Progenitor cell of endocrine pancreas (in vitro differentiated cells): Measurements from ENCODE around the gene RBM4. TPM values are rescaled to one million over a fixed set of nuclear protein-coding genes. Genes with fewer than 3 reads are reported as not detected.

ENCODE experiments used
- DNase-seq: peaks from one replicate; pipeline ENCODE4 v3.0.0; 2021; ENCODE audit warnings: low spot score; ENCODE audit not compliant: unreplicated experiment
- H3K27ac Mint-ChIP-seq: 2 replicates; pipeline ENCODE4 v1.8.0; 2021; ENCODE audit warnings: mild to moderate bottlenecking, moderate library complexity, mixed read lengths
- H3K27me3 Mint-ChIP-seq: 2 replicates; pipeline ENCODE4 v1.8.0; 2021; ENCODE audit warnings: mixed read lengths
- H3K36me3 Mint-ChIP-seq: 2 replicates; pipeline ENCODE4 v1.8.0; 2022; ENCODE audit warnings: mixed read lengths; ENCODE audit not compliant: insufficient read depth
- H3K4me1 Mint-ChIP-seq: 2 replicates; pipeline ENCODE4 v1.8.0; 2021; ENCODE audit warnings: low read depth, mixed read lengths
- H3K4me3 Mint-ChIP-seq: 2 replicates; pipeline ENCODE4 v1.8.0; 2021; ENCODE audit warnings: low read depth, mild to moderate bottlenecking, moderate library complexity, mixed read lengths
- H3K9me3 Mint-ChIP-seq: 2 replicates; pipeline ENCODE4 v1.8.0; 2021; ENCODE audit warnings: low read depth, mixed read lengths
- total RNA-seq: library from RNA; stranded (reverse); gene quantifications from 2 replicates; pipeline ENCODE4 v1.2.1, GENCODE V29; 2021
- TF ChIP-seq, protein P1 (sequence below): fragments of 200-600 bp; sonication (generic); IDR thresholded peaks from one replicate; pipeline ENCODE4 v1.5.0; 2021; ENCODE audit warnings: antibody characterized with exemption, mild to moderate bottlenecking; ENCODE audit not compliant: unreplicated experiment

RBM4 gene
- total RNA-seq, 1 donor from 2014 or later = 258 TPM

DNA sequence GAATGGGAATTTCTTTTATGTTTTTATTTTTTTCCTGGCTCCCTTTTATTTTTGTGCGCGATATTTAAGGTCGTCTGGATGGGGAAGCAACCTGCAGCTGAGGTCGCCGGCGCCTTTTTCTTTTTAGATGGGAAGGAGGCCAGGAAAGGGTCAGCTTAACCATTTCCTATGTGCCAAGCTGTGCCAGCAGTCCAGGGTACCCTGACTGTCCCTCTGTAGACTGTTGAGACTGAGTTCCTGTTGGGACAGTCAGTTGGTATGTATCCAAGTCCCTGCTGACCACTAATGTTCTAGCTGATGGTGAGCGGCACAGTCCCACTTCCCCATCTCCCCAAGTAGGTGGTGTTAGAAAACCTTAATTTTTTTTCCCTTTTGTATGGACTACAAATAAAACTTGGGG is 11.6 kb upstream of the RBM4 start:
- Mint-ChIP-seq H3K4me3 (no peak overlapping the region), H3K27ac (no peak overlapping the region), H3K4me1 (peaks cover 6% of the 10 kb centered on the region), H3K36me3 (peaks cover 24% of the 10 kb centered on the region), H3K27me3 (no peaks in the 10 kb centered on the region), H3K9me3 (no peaks in the 10 kb centered on the region)
- DNase-seq = no peak
- TF ChIP-seq, protein P1, sequence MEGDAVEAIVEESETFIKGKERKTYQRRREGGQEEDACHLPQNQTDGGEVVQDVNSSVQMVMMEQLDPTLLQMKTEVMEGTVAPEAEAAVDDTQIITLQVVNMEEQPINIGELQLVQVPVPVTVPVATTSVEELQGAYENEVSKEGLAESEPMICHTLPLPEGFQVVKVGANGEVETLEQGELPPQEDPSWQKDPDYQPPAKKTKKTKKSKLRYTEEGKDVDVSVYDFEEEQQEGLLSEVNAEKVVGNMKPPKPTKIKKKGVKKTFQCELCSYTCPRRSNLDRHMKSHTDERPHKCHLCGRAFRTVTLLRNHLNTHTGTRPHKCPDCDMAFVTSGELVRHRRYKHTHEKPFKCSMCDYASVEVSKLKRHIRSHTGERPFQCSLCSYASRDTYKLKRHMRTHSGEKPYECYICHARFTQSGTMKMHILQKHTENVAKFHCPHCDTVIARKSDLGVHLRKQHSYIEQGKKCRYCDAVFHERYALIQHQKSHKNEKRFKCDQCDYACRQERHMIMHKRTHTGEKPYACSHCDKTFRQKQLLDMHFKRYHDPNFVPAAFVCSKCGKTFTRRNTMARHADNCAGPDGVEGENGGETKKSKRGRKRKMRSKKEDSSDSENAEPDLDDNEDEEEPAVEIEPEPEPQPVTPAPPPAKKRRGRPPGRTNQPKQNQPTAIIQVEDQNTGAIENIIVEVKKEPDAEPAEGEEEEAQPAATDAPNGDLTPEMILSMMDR = no peak

DNA sequence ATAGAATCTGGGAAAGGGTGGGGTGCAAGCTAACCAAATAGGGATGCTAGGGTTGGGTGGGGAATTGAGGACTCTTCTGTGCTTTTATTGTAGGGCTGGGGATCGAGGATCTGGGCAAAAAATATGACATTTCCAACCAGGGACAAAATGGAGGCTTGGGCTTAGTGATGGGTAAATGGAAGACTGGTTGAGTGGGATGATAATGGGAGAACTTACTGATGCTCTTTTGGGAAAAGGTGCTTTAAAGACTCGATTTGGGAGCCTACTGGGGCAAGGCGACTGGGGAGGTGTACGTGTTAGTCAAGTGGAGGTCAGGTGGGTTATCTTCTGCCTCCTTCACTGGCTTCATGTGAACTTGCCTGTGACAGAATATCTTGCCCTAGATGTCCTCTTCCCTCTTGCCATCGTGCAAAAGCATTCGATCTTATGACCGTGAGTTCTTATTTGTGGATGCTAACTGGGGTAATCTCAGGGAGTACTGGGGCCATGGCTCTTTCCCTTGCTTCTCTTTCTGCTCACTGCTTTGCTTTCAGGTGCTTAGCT is 10.4 kb upstream of the RBM4 start:
- H3K27ac Mint-ChIP-seq = no peak overlapping the region
- H3K4me1 Mint-ChIP-seq = no peaks in the 10 kb centered on the region
- DNase-seq = no peak
- peaks cover 27% of the 10 kb centered on the region for H3K36me3 Mint-ChIP-seq
- H3K4me3 Mint-ChIP-seq = no peak overlapping the region
- TF ChIP-seq, protein P1 = no peak
- no peaks in the 10 kb centered on the region for H3K9me3 Mint-ChIP-seq
- H3K27me3 Mint-ChIP-seq = no peaks in the 10 kb centered on the region

DNA sequence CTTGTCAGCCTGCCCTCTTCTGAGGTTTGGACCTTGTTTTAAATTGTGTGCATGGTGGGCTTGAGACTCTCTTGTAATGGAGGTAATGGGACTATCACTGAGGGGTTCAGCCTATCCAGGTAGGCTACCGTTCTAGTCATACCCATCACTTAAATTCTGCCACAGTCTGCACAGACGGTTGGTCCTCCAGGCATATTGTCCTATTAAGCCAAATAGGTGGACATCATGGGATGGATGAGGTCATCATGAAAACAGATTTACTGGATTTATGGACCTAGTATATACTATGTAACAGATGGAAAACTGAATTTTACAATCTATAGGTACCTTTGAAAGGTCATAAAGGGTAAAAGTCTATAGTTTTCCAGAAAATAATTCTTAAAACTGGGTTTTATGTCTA is 9.1 kb upstream of the RBM4 start:
- H3K36me3 Mint-ChIP-seq = peaks cover 24% of the 10 kb centered on the region
- H3K4me3 Mint-ChIP-seq = no peak overlapping the region
- TF ChIP-seq, protein P1 = no peak
- no peaks in the 10 kb centered on the region for H3K4me1 Mint-ChIP-seq
- H3K27me3 Mint-ChIP-seq = no peaks in the 10 kb centered on the region
- no peaks in the 10 kb centered on the region for H3K9me3 Mint-ChIP-seq
- H3K27ac Mint-ChIP-seq = no peak overlapping the region
- DNase-seq = no peak

DNA sequence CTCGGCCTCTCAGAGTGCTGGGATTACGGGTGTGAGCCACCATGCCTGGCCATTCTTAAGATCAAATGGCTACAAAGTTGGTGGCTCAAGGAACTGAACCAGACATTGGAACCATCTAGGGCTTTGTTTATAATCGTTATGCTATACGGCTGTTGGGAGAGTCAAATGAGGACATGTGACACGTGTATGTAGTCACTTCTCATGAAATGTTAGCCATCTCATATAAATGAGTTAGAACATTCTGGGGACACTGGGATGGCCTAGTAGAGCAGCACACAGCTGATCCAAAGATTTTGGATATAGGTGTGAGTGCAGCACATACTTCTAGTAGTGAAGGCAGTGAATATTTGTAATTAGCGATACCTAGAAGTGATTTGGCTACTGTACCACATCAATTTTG is 6.6 kb upstream of the RBM4 start:
- Mint-ChIP-seq H3K36me3 (peaks cover 23% of the 10 kb centered on the region), H3K27ac (no peak overlapping the region), H3K9me3 (no peaks in the 10 kb centered on the region), H3K4me3 (no peak overlapping the region), H3K4me1 (no peaks in the 10 kb centered on the region), H3K27me3 (no peaks in the 10 kb centered on the region)
- TF ChIP-seq, protein P1 = no peak
- DNase-seq = no peak

DNA sequence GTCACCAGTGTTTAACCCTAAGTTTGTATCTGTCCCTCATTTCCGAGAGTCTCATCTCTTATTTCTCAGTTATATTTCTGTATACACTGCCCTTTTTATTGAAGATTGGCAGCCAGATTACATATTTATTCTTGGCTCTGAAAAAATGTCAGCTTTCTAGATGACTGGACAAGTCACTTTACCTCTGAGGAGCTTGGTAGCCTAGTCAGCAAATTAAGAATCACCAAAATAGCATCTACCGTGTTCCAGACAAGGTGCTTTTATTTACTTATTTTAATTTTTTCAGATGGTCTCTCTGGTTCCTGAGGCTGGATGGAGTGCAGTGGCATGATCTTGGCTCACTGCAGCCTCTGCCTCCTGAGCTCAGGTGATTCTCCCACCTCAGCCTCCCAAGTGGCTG is 5.6 kb upstream of the RBM4 start:
- H3K27ac Mint-ChIP-seq = no peak overlapping the region
- H3K27me3 Mint-ChIP-seq = no peaks in the 10 kb centered on the region
- H3K9me3 Mint-ChIP-seq = no peaks in the 10 kb centered on the region
- peaks cover 21% of the 10 kb centered on the region for H3K36me3 Mint-ChIP-seq
- TF ChIP-seq, protein P1 = no peak
- H3K4me1 Mint-ChIP-seq = peaks cover 6% of the 10 kb centered on the region
- no peak overlapping the region for H3K4me3 Mint-ChIP-seq
- no peak for DNase-seq
